PC-9 (cell line): ENCODE results near the gene CRPPA. TPM values are rescaled to one million over a fixed set of nuclear protein-coding genes. Genes with fewer than 3 reads are reported as not detected.
"Not testable (repeated sequence)": the region's sequence is repeated elsewhere in the genome, so short reads cannot be mapped to it uniquely, and the experiment has no call there.

Experiments used
- BruUV-seq: library from RNA; stranded (reverse); fragments of 400-500 nt; replicated peaks from 2 replicates; lab custom pipeline; 2021; lab: Mats Ljungman, UMichigan
- CTCF ChIA-PET: fragments of 300-600 bp; sonication (Branson Sonifier 250); formaldehyde crosslinking; loops from one replicate; lab custom pipeline; 2022; ENCODE audit warnings: antibody characterized with exemption; lab: Charles Lee
- POLR2A ChIA-PET: fragments of 300-600 bp; sonication (Branson Sonifier 250); formaldehyde crosslinking; loops from one replicate; lab custom pipeline; 2022; ENCODE audit warnings: antibody characterized with exemption; ENCODE audit not compliant: unreplicated experiment; lab: Charles Lee
- DNase-seq, 2 experiments: peaks; one replicate each; pipeline versions ENCODE4 v3.0.0 to v3.0.0-alpha.2; 2015 to 2022; ENCODE audit warnings: mixed read lengths in 1 of 2
- H2AFZ ChIP-seq: fragments of 200-600 bp; sonication (generic); 2 replicates; pipeline ENCODE4 v1.8.1; 2017; ENCODE audit warnings: antibody characterized with exemption
- H3F3A ChIP-seq: fragments of 200-600 bp; sonication (generic); 2 replicates; pipeline ENCODE4 v1.8.1; 2017; ENCODE audit warnings: antibody characterized with exemption, mild to moderate bottlenecking, low read depth; ENCODE audit not compliant: insufficient read depth
- H3K27ac ChIP-seq: fragments of 200-600 bp; sonication (generic); 2 replicates; pipeline ENCODE4 v1.6.1; 2016; ENCODE audit warnings: mixed run types
- H3K27me3 ChIP-seq: fragments of 200-600 bp; sonication (generic); 2 replicates; pipeline ENCODE4 v1.6.1; 2016; ENCODE audit warnings: low read depth, mixed run types; ENCODE audit not compliant: insufficient read depth
- H3K36me3 ChIP-seq: fragments of 200-600 bp; sonication (generic); 2 replicates; pipeline ENCODE4 v1.6.1; 2016; ENCODE audit warnings: low read depth, mixed run types
- H3K4me1 ChIP-seq: fragments of 200-600 bp; sonication (generic); replicated peaks from 2 replicates; pipeline ENCODE4 v1.6.1; 2016; ENCODE audit warnings: mixed run types; ENCODE audit not compliant: insufficient read depth
- H3K4me2 ChIP-seq: fragments of 200-600 bp; sonication (generic); 2 replicates; pipeline ENCODE4 v1.6.1; 2017; ENCODE audit warnings: mixed run types
- H3K4me3 ChIP-seq: fragments of 200-600 bp; sonication (generic); 2 replicates; pipeline ENCODE4 v1.6.1; 2016; ENCODE audit warnings: mixed run types
- H3K79me2 ChIP-seq: fragments of 200-600 bp; sonication (generic); 2 replicates; pipeline ENCODE4 v1.6.1; 2017; ENCODE audit warnings: low read depth, mixed run types
- H3K9me2 ChIP-seq: fragments of 200-600 bp; sonication (generic); 2 replicates; pipeline ENCODE4 v1.8.1; 2017; ENCODE audit warnings: mild to moderate bottlenecking; ENCODE audit not compliant: insufficient read depth
- H3K9me3 ChIP-seq: fragments of 200-600 bp; sonication (generic); 2 replicates; pipeline ENCODE4 v1.8.1; 2016; ENCODE audit warnings: low read depth; ENCODE audit not compliant: insufficient read depth
- H4K20me1 ChIP-seq: fragments of 200-600 bp; sonication (generic); 2 replicates; pipeline ENCODE4 v1.8.1; 2017; ENCODE audit not compliant: insufficient read depth
- CTCF ChIP-seq: fragments of 200-600 bp; sonication (generic); conservative IDR thresholded peaks from 2 replicates; pipeline ENCODE4 v1.6.1; 2017; ENCODE audit warnings: mixed run types, antibody characterized with exemption, mild to moderate bottlenecking, moderate library complexity
- EZH2 ChIP-seq: fragments of 200-600 bp; sonication (generic); IDR thresholded peaks from 2 replicates; pipeline ENCODE4 v1.8.0; 2017; ENCODE audit warnings: antibody characterized with exemption, low read depth
- intact Hi-C: fragments of 100-400 bp; cut with micrococcal nuclease; formaldehyde crosslinking; loops from one replicate; pipeline ENCODE4 v1.10.0; 2022; ENCODE audit not compliant: unreplicated experiment
- total RNA-seq: library from RNA; stranded (reverse); gene quantifications from 2 replicates; pipeline ENCODE4 v1.2.3, GENCODE V29; 2021

The CRPPA gene
- total RNA-seq, 1 experiment from 2014 or later = 9.2 TPM

DNA sequence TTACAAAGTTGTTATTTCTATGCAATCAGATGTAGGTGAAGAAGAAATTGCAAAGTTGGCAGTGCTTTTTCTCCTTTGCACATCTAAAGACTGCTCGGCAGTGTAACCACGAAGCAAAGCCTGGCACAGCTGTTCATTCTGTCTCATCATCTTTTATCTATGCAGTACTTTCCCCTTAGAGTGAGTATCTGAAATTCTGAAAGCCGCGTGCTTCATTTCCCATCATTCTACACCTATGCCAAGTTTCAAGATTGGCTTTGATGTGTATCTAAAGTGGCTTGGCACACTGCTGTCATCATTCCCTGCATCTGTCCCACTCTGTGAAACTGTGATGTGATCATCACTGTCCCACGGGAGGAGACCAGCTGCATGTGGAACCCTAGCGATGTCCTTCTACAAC is 29.0 kb upstream of the CRPPA start:
- Histone ChIP-seq H3K27ac (no peak overlapping the region), H3K4me3 (no peak overlapping the region), H4K20me1 (no peaks in the 10 kb centered on the region), H3K9me2 (no peaks in the 10 kb centered on the region), H3K9me3 (no peaks in the 10 kb centered on the region), H3K27me3 (no peaks in the 10 kb centered on the region), H2AFZ (no peak overlapping the region), H3K79me2 (no peaks in the 10 kb centered on the region), H3K4me1 (no peaks in the 10 kb centered on the region), H3K4me2 (no peak overlapping the region), H3F3A (no peaks in the 10 kb centered on the region), H3K36me3 (no peaks in the 10 kb centered on the region)
- intact Hi-C loops = no loop called here
- TF ChIP-seq CTCF = no peak
- TF ChIP-seq EZH2 = no peak
- BruUV-seq = no TSS peak
- no peak for DNase-seq
- POLR2A ChIA-PET = no interaction called here
- CTCF ChIA-PET = no interaction called here

DNA sequence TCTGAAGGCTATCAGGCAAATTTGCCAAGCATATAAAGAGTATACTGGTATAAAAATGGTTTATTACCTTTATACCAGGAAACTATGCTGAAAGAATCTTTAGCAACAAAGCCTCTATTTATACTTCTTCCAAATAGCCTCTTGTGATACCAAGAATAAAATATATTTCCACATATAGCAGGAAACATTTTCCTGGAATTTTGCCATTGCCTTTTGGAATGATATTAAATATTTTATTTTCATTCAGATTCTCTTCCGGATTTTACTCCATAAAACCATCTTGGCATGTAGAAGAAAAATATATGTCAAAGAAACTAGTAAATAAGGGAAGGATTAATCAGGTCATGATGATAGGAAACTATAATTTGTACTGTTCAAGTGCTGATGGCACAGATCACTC is 26.5 kb upstream of the CRPPA start:
- no peak for DNase-seq

DNA sequence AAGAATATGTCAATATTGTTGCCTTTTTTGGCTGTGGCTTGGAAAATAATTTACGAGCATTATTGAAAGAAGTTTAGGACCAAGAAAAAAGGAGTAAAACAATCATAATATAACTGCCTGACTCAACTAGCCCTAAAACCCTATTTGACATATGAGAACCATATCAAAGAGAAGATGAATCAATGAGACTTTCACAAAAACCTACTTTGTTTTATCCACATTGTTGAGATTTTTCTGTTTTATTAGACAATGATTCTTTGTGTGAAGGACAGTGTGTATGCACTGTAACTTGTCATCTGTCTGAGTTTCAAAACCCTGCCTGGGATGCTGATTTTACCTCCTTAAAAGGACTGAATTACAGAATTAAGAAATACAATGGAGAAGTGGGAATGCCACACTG is 25.2 kb upstream of the CRPPA start:
- Histone ChIP-seq H3K9me3 (no peaks in the 10 kb centered on the region), H3F3A (no peaks in the 10 kb centered on the region), H4K20me1 (no peaks in the 10 kb centered on the region), H3K36me3 (no peaks in the 10 kb centered on the region), H3K27ac (no peak overlapping the region), H3K9me2 (no peaks in the 10 kb centered on the region), H3K4me2 (no peak overlapping the region), H3K27me3 (no peaks in the 10 kb centered on the region), H3K4me3 (no peak overlapping the region), H2AFZ (no peak overlapping the region), H3K79me2 (no peaks in the 10 kb centered on the region), H3K4me1 (no peaks in the 10 kb centered on the region)
- ChIA-PET CTCF (no interaction called here), POLR2A (no interaction called here)
- BruUV-seq = no TSS peak
- intact Hi-C loops = no loop called here
- TF ChIP-seq CTCF (no peak), EZH2 (no peak)
- no peak for DNase-seq

More for the DNA sequence above, 26.5 kb upstream of the CRPPA start:
- Histone ChIP-seq H3K9me2 (no peaks in the 10 kb centered on the region), H3K27ac (no peak overlapping the region), H3K4me2 (no peak overlapping the region), H3K4me3 (no peak overlapping the region), H3K79me2 (no peaks in the 10 kb centered on the region), H3F3A (no peaks in the 10 kb centered on the region), H4K20me1 (no peaks in the 10 kb centered on the region), H2AFZ (no peak overlapping the region), H3K27me3 (no peaks in the 10 kb centered on the region), H3K9me3 (no peaks in the 10 kb centered on the region), H3K36me3 (no peaks in the 10 kb centered on the region), H3K4me1 (no peaks in the 10 kb centered on the region)
- POLR2A ChIA-PET = no interaction called here
- CTCF ChIA-PET = no interaction called here
- TF ChIP-seq EZH2 (no peak), CTCF (no peak)
- intact Hi-C loops = no loop called here
- BruUV-seq = no TSS peak

DNA sequence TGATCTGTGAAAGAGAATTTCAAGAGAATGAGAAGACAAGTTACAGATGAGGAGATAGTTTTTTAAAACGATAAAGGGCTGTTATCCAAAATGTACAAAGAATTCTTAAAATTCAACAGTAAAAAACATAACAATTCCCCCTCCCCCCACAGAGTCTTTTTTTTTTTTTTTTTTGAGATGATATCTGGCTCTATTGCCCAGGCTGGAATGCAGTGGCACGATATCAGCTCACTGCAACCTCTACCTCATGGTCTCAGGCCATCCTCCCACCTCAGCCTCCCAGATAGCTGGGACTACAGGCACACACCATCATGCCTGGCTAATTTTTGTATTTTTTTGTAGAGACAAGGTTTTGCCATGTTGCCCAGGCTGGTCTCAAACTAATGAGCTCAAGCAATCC is 22.5 kb upstream of the CRPPA start:
- H3K4me1 ChIP-seq, H3K4me3 ChIP-seq, H3K27me3 ChIP-seq, H2AFZ ChIP-seq, intact Hi-C loops, H3K9me3 ChIP-seq, H3K27ac ChIP-seq, BruUV-seq, H3F3A ChIP-seq, H3K4me2 ChIP-seq, DNase-seq, H4K20me1 ChIP-seq, H3K79me2 ChIP-seq, H3K36me3 ChIP-seq, H3K9me2 ChIP-seq: not testable (repeated sequence)
- ChIA-PET CTCF (interaction anchor here (0.7 kb wide), 1 partner anchor 102 kb away, joined by 7 read pairs; no protein-coding TSS in a partner anchor), POLR2A (interaction anchor here (0.5 to 0.6 kb wide), 2 partner anchors 96 to 360 kb away, joined by 3 to 5 read pairs; no protein-coding TSS in a partner anchor)
